HCT116 (cell line): ENCODE results near the gene SYTL5.

Source experiments
- CEBPB ChIP-seq: IDR thresholded peaks from 2 replicates; pipeline ENCODE4 v1.6.1; 2012; ENCODE audit warnings: low read depth
- CTCF ChIP-seq, 3 experiments: fragments of 200-600 bp in 1 of 3; sonication (generic) in 1 of 3; IDR thresholded peaks in 2 of 3; conservative IDR thresholded peaks in 1 of 3; 2 replicates each; pipeline ENCODE4 v1.5.1; 2012 to 2017; ENCODE audit warnings: low read depth in 2 of 3, low read length in 2 of 3, antibody characterized with exemption in 1 of 3, borderline replicate concordance in 1 of 3, control low read depth in 1 of 3, mild to moderate bottlenecking in 1 of 3, mixed read lengths in 1 of 3, mixed run types in 1 of 3, moderate library complexity in 1 of 3; ENCODE audit not compliant: insufficient read depth in 1 of 3
- POLR2AphosphoS5 ChIP-seq: IDR thresholded peaks from 2 replicates; pipeline ENCODE4 v1.6.1; 2011; ENCODE audit warnings: mild to moderate bottlenecking, low read depth, low read length, moderate library complexity
- RAD21 ChIP-seq: IDR thresholded peaks from 2 replicates; pipeline ENCODE4 v1.6.1; 2012; ENCODE audit warnings: low read depth, mild to moderate bottlenecking
- SIN3A ChIP-seq: IDR thresholded peaks from 2 replicates; pipeline ENCODE4 v1.6.1; 2012; ENCODE audit warnings: low read depth
- TF ChIP-seq, protein P1 (sequence below): IDR thresholded peaks from 2 replicates; pipeline ENCODE4 v1.6.1; 2012

DNA sequence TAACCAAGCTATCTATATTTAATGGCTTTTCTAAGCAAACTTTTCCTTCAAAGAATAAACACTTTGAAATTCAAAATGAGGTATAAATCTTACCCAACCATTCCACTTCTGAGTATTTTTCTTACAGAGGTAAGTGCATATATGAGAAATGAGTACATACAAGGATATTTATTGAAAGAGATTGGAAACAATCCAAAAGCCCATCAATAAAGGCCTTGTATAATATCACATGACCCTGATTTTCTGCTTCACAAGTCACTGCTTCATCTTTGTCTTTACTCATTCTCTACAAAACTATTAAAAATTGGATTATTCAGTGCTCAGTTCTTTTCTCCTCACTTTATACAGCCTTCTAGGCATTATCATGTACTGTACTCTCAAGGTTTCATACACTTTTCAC lies 123.0 kb downstream of the SYTL5 start:
- TF ChIP-seq CTCF (IDR thresholded peaks at IDR 0.05 in 2 of 3, conservative IDR thresholded peaks at IDR 0.05 in 1 of 3; ENCODE audit: borderline replicate concordance in 1 of 3, insufficient read depth in 1 of 3, low read depth in 2 of 3, low read length in 2 of 3): no peak
- TF ChIP-seq RAD21: no peak
- no peak for TF ChIP-seq SIN3A
- no peak for TF ChIP-seq CEBPB
- no peak for TF ChIP-seq POLR2AphosphoS5
- TF ChIP-seq, protein P1, sequence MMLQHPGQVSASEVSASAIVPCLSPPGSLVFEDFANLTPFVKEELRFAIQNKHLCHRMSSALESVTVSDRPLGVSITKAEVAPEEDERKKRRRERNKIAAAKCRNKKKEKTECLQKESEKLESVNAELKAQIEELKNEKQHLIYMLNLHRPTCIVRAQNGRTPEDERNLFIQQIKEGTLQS: no peak
